K562 (cell line): ENCODE results near the gene GNAL. TPM values are rescaled to one million over a fixed set of nuclear protein-coding genes. Genes with fewer than 3 reads are reported as not detected.

ENCODE experiments used
- ATAC-seq: fragments of 200-7000 bp; cut with Tn5 transposase; 3 replicates; pipeline ENCODE4 v1.9.1; 2020; ENCODE audit warnings: moderate library complexity
- BruUV-seq: library from RNA; stranded (reverse); fragments of 400-500 nt; replicated peaks from 2 replicates; lab custom pipeline; 2021; lab: Mats Ljungman, UMichigan
- CTCF ChIA-PET: fragments of 300-600 bp; formaldehyde crosslinking; extraction: SDS; loops from one replicate; lab custom pipeline; 2021; ENCODE audit warnings: low intra/inter-chr PET ratio; lab: Yijun Ruan, JAX
- POLR2A ChIA-PET: fragments of 300-600, 350-650 bp; sonication (Branson Sonifier 250); formaldehyde crosslinking; extraction: SDS; loops from one replicate; lab custom pipeline; 2021; ENCODE audit warnings: antibody characterized with exemption, inconsistent platforms; lab: Yijun Ruan, JAX
- DNase-seq, 4 experiments: peaks; one replicate each; pipeline versions ENCODE4 v3.0.0 to v3.0.0-alpha.2; 2011 to 2018; ENCODE audit warnings: low spot score in 3 of 4, mixed read lengths in 3 of 4; ENCODE audit errors: extremely low read depth in 1 of 4
- FAIRE-seq: peaks from 2 replicates; lab custom pipeline; 2011; peaks lifted over from hg19 to GRCh38; lab: Jason Lieb, UNC
- H2AFZ ChIP-seq: 2 replicates; pipeline ENCODE4 v1.6.0; 2011; ENCODE audit warnings: low read depth, low read length, control low read depth, inconsistent platforms
- H3K27ac ChIP-seq: fragments of 200-600 bp; 3 replicates; pipeline ENCODE4 v1.8.0; 2011; ENCODE audit warnings: low read depth, mild to moderate bottlenecking, control low read depth, inconsistent platforms, low read length, moderate library complexity, mixed read lengths; ENCODE audit errors: extremely low read depth
- H3K27me3 ChIP-seq, 2 experiments: fragments of 300-600 bp in 1 of 2; 2 replicates in 1 of 2; 3 replicates in 1 of 2; pipeline versions ENCODE4 v1.6.0 to v1.8.0; 2011; ENCODE audit warnings: inconsistent platforms in 2 of 2, low read length in 2 of 2, mild to moderate bottlenecking in 1 of 2, mixed read lengths in 1 of 2, moderate library complexity in 1 of 2; ENCODE audit not compliant: control insufficient read depth in 2 of 2, insufficient read depth in 2 of 2
- H3K36me3 ChIP-seq: fragments of 300-600 bp; 3 replicates; pipeline ENCODE4 v1.8.0; 2011; ENCODE audit warnings: mild to moderate bottlenecking, low read length, inconsistent platforms; ENCODE audit not compliant: control insufficient read depth, insufficient read depth
- H3K4me1 ChIP-seq, 2 experiments: fragments of 200-600 bp in 1 of 2; replicated peaks in 1 of 2; 2 replicates in 1 of 2; 3 replicates in 1 of 2; pipeline versions ENCODE4 v1.5.1 to v1.8.0; 2011; ENCODE audit warnings: inconsistent platforms in 2 of 2, low read length in 2 of 2, mild to moderate bottlenecking in 1 of 2, mixed read lengths in 1 of 2, moderate library complexity in 1 of 2; ENCODE audit not compliant: control insufficient read depth in 2 of 2, insufficient read depth in 2 of 2
- H3K4me2 ChIP-seq: 2 replicates; pipeline ENCODE4 v1.6.1; 2011; ENCODE audit warnings: low read length, control low read depth, inconsistent platforms, mixed read lengths; ENCODE audit not compliant: insufficient read depth
- H3K4me3 ChIP-seq: fragments of 200-600 bp; sonication (generic), shearing (Covaris generic); 2 replicates; pipeline ENCODE4 v1.5.1; 2016; ENCODE audit warnings: control low read depth, inconsistent platforms
- H3K79me2 ChIP-seq: fragments of 200-600 bp; 3 replicates; pipeline ENCODE4 v1.8.0; 2011; ENCODE audit warnings: low read length, inconsistent platforms; ENCODE audit not compliant: control insufficient read depth, insufficient read depth
- H3K9ac ChIP-seq, 2 experiments: 2 replicates each; pipeline versions ENCODE4 v1.6.0 to v1.6.1; 2011; ENCODE audit warnings: low read depth in 2 of 2, low read length in 2 of 2, control low read depth in 1 of 2, inconsistent platforms in 1 of 2, mild to moderate bottlenecking in 1 of 2, mixed read lengths in 1 of 2; ENCODE audit not compliant: insufficient read depth in 1 of 2
- H3K9me1 ChIP-seq: one replicate; pipeline ENCODE4 v1.6.0; 2011; ENCODE audit warnings: inconsistent platforms, mild to moderate bottlenecking, low read length, moderate library complexity; ENCODE audit not compliant: control insufficient read depth, insufficient read depth
- H3K9me3 ChIP-seq: replicated peaks from 2 replicates; pipeline ENCODE4 v1.5.1; 2011; ENCODE audit warnings: low read depth, low read length, inconsistent platforms; ENCODE audit not compliant: control insufficient read depth, insufficient read depth
- H4K20me1 ChIP-seq: replicated peaks from 2 replicates; pipeline ENCODE4 v1.6.1; 2011; ENCODE audit warnings: low read length, inconsistent platforms, mixed read lengths; ENCODE audit not compliant: control insufficient read depth, insufficient read depth
- CBFA2T2 ChIP-seq: fragments of 450-650 bp; conservative IDR thresholded peaks from 2 replicates; pipeline ENCODE4 v1.6.1; 2017; ENCODE audit warnings: mild to moderate bottlenecking
- CEBPB ChIP-seq: fragments of 450-650 bp; IDR thresholded peaks from 2 replicates; pipeline ENCODE4 v1.6.1; 2016; ENCODE audit warnings: missing genetic modification characterization, missing compliant biosample characterization
- CEBPG ChIP-seq, 3 experiments: fragments of 200-800 bp in 1 of 3; sonication (Bioruptor generic) in 1 of 3; sonication (generic) in 1 of 3; formaldehyde crosslinking in 1 of 3; IDR thresholded peaks in 2 of 3; conservative IDR thresholded peaks in 1 of 3; 2 replicates each; pipeline versions ENCODE4 v1.6.1 to v1.8.0; 2016 to 2022; ENCODE audit warnings: missing compliant biosample characterization in 2 of 3, missing genetic modification characterization in 2 of 3, mild to moderate bottlenecking in 1 of 3, missing genetic modification reagents in 1 of 3
- KAT7 ChIP-seq: sonication (generic); formaldehyde crosslinking; IDR thresholded peaks from 2 replicates; pipeline ENCODE4 v1.8.0; 2022; ENCODE audit warnings: missing genetic modification reagents, mild to moderate bottlenecking, borderline replicate concordance
- MECOM ChIP-seq: fragments of 250-450 bp; sonication (Bioruptor Pico); IDR thresholded peaks from 2 replicates; pipeline ENCODE4 v1.8.0; 2022; ENCODE audit warnings: inconsistent platforms
- NFE2 ChIP-seq: IDR thresholded peaks from 2 replicates; pipeline ENCODE4 v1.6.1; 2014; ENCODE audit warnings: antibody characterized with exemption, low read depth
- SIRT6 ChIP-seq: IDR thresholded peaks from one replicate; pipeline ENCODE4 v1.6.1; 2012; ENCODE audit warnings: low read depth, mild to moderate bottlenecking, control low read depth, inconsistent platforms, low read length, moderate library complexity
- TCF15 ChIP-seq: fragments of 250-450 bp; sonication (Bioruptor Pico); IDR thresholded peaks from 2 replicates; pipeline ENCODE4 v1.8.0; 2022; ENCODE audit warnings: moderate library complexity, mild to moderate bottlenecking, inconsistent platforms
- USF2 ChIP-seq: sonication (generic); formaldehyde crosslinking; IDR thresholded peaks from 2 replicates; pipeline ENCODE4 v1.5.0; 2020; ENCODE audit warnings: missing genetic modification reagents
- WGBS: fragments of 100-300 bp; shearing (Covaris generic); methylation state at CpG from one replicate; pipeline ENCODE4 v1.1.6; 2016; ENCODE audit warnings: low coverage, mixed read lengths; ENCODE audit not compliant: insufficient coverage; ENCODE audit errors: missing lambda C conversion rate; 5-methylcytosine and 5-hydroxymethylcytosine counted together
- in situ Hi-C: fragments of 300-500 bp; cut with MboI; formaldehyde crosslinking; loops from 4 replicates; pipeline ENCODE4 v1.15.0; 2018; ENCODE audit warnings: inconsistent platforms, mixed read lengths
- intact Hi-C: fragments of 100-400 bp; cut with micrococcal nuclease; formaldehyde crosslinking; loops from 2 replicates; pipeline ENCODE4 v1.14.2; 2022
- polyA plus RNA-seq, 8 experiments: library from polyadenylated mRNA; depleted of rRNA in 4 of 8; stranded (reverse) in 5 of 8; unstranded in 3 of 8; fragments of >200 nt; fragmentation: Nextera tagmentation in 2 of 8; fragmentation: Illumina TruSeq in 1 of 8; extraction: Ambion mirVana in 2 of 8; extraction: Trizol in 1 of 8; gene quantifications; 2 replicates each; pipeline versions ENCODE4 v1.2.1 to v1.2.3, GENCODE V29; 2011 to 2014; ENCODE audit warnings: inconsistent platforms in 1 of 8, missing spikeins in 1 of 8
- total RNA-seq, 7 experiments: library from RNA; depleted of rRNA in 6 of 7; stranded (reverse); fragments of >200 nt in 6 of 7; fragmentation: Illumina TruSeq in 2 of 7; extraction: Trizol in 2 of 7; gene quantifications; 2 replicates each; pipeline versions ENCODE4 v1.2.1 to v1.2.3, GENCODE V29; 2011 to 2021; ENCODE audit warnings: low replicate concordance in 1 of 7

The GNAL gene
- total and polyA plus RNA-seq, 9 of the 15 experiments (the other 6 are each of a cell fraction or from before 2014, with no cell fraction given): under 0.01 to 0.10 (median 0.01) TPM; not detected in 5

GRCh38 chr18:11861583-11862288 lies 172.7 kb downstream of the GNAL start:
- Histone ChIP-seq H2AFZ (no peak overlapping the region), H3K4me1 (peaks cover 22 to 27% of the 10 kb centered on the region in 2 experiments), H3K9ac (no peak overlapping the region), H3K27me3 (peaks cover 2 to 4% of the 10 kb centered on the region in 2 experiments; a peak in 1 of 5 replicates), H3K27ac (no peak overlapping the region), H3K4me2 (no peak overlapping the region), H4K20me1 (no peaks in the 10 kb centered on the region), H3K4me3 (no peak overlapping the region), H3K36me3 (no peaks in the 10 kb centered on the region), H3K79me2 (no peaks in the 10 kb centered on the region), H3K9me1 (no peaks in the 10 kb centered on the region), H3K9me3 (no peaks in the 10 kb centered on the region)
- intact Hi-C loops: no loop called here
- DNase-seq: no peak
- ChIA-PET POLR2A (interaction anchor here (1.2 to 1.4 kb wide), 2 partner anchors 9 to 41 kb away, joined by 4 read pairs; no protein-coding TSS in a partner anchor), CTCF (no interaction called here)
- 84% methylated on average over 16 of the region's 20 CpGs for WGBS
- no peak for TF ChIP-seq TCF15 (CRISPR knock-in tag)
- 0 out of 2 replicates have a peak, but pooled peaks have one; percentile 11 for TF ChIP-seq CBFA2T2
- in situ Hi-C loops: no loop called here
- no peak for FAIRE-seq
- no TSS peak for BruUV-seq
- no peak for ATAC-seq

DNA sequence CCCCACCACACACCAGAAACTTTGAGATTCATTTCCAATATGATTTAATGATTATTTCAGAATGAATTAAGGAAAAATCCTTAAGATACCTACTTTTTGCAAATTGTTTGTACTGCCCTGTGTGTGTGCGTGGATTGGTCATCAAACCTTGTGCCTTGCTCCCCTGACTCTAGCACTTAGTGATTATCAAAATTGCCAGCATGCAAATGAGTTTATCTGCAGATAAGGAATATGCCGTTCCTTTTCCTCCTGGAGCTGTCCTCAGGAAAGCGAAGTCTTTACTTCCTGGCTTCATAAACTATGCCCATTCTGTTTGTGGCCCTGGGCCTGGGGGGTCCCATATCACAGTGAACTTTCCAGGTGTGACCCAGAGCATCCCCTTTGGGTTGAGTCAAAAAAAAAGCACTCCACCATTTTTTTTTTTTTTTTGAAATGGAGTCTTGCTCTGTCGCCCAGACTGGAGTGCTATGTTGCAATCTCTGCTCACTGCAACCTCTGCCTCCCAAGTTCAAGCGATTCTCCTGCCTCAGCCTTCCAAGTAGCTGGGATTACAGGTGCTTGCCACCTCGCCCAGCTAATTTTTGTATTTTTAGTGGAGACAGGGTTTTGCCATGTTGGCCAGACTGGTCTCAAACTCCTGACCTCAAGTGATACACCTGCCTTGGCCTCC lies 173.5 kb downstream of the GNAL start:
- Histone ChIP-seq H3K36me3 (no peaks in the 10 kb centered on the region), H3K79me2 (no peaks in the 10 kb centered on the region), H3K4me2 (no peak overlapping the region), H2AFZ (no peak overlapping the region), H4K20me1 (no peaks in the 10 kb centered on the region), H3K9ac (no peak overlapping the region), H3K27me3 (peaks cover 2 to 4% of the 10 kb centered on the region in 2 experiments; a peak in 1 of 5 replicates), H3K9me3 (no peaks in the 10 kb centered on the region), H3K9me1 (no peaks in the 10 kb centered on the region), H3K4me3 (no peak overlapping the region), H3K4me1 (peaks cover 14 to 20% of the 10 kb centered on the region in 2 experiments), H3K27ac (no peak overlapping the region)
- ATAC-seq (no peak), DNase-seq (no peak), FAIRE-seq (no peak)
- intact Hi-C loops: no loop called here
- ChIA-PET POLR2A (interaction anchor here (1.0 to 1.4 kb wide), 3 partner anchors 8 to 85 kb away, joined by 3 to 4 read pairs (median 4); no protein-coding TSS in a partner anchor), CTCF (no interaction called here)
- 26% methylated on average over 6 of the region's 6 CpGs for WGBS
- BruUV-seq: no TSS peak
- in situ Hi-C loops: no loop called here
- TF ChIP-seq CEBPB: peak; percentile 85
- TF ChIP-seq SIRT6: no peak
- TF ChIP-seq CEBPG (CRISPR knock-in tag; IDR thresholded peaks at IDR 0.05): no peak
- TF ChIP-seq CEBPG (tag; conservative IDR thresholded peaks at IDR 0.05 in 1 of 2, IDR thresholded peaks at IDR 0.05 in 1 of 2): peak; percentile 37 to 61; a peak in 2 of 4 replicates
- TF ChIP-seq MECOM (CRISPR knock-in tag): no peak
- TF ChIP-seq NFE2: no peak
- no peak for TF ChIP-seq USF2 (CRISPR knock-in tag)
- no peak for TF ChIP-seq KAT7 (CRISPR knock-in tag)
